Suppressor macrophage treated with lipopolysaccharide for 1 hour (primary cell): ENCODE data around the gene WASL.
A peak's percentile ranks its signal among the peaks of the same experiment; 100 is the strongest.

Experiments used
- DNase-seq, 3 donors: peaks; one replicate each; pipeline ENCODE4 v3.0.0-alpha.2; 2020 to 2022

The WASL gene

DNA sequence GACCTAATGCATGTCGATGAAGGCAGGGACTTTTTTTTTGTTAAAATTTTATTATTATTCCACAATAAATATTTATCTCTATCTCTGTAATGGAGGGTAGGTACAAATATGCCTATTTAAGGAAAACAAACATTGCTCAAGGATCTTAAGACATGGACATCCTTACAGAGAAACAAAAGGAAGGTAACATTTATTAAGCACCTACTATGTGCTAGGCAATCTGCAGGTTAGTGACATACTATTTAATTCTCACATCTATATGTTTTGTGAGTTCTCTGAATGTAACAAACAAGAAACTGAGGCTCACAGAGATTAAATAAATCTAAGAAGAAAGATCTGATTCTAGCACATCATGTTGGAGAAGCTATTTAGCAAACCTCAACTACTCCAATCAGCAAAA, 61.1 kb downstream of the WASL start:
- no peak for DNase-seq

DNA sequence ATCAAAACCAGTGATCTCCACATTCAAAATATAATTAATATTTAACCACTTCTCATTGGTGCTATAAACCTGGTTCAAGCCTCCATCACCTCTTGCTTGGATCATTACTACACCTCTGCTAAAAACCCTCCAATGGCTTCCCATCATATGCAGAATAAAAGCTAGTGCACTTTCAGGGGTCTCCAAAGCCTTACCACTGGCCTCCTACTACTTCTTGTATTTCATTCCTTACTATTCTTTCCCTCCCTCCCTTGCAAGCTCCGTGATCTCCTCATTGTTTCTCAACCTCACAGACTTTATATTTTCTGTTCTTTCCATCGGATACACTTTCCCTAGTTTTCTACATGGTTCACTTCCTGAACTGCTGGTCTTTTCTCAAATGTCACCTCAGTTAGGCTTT, 61.6 kb downstream of the WASL start:
- DNase-seq, result no peak

DNA sequence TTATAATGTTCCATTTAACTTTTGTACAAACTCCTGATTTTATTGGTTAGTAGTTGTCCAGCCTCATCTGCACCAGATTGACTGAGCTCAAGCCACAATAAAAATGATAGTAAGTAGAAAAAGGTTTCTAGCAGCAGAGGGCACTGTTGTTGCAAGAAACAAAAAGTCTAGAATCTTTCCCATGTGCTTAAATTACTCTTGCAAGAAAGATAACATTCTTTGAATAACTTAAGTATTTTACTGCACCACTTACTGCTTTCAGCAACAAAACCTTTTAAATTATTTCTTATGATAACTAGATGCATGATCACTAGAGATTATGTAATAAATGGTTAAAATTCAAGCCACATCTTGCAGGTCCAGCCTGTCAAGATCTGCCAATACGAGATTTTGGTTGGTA, 66.1 kb downstream of the WASL start:
- peak; percentile 55 to 67 (median 67) for DNase-seq

DNA sequence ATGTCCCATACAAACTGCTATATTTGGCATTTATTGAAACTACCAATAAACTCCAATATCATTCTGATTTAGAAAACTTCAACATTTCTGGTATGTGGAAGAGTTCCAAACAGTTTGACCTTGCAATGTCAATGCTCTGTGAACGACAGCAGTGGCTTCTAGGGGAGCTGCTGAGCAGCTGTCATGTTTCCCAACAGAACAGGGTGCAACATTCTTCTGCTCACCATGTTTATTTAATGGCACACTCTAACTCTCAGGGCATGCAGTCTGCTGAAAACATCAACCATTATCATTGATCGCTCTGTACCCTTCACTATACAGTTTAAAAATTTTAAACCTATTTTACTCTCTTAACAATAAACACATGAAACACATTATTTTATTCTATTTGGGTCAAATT, 67.2 kb downstream of the WASL start:
- DNase-seq, result no peak

DNA sequence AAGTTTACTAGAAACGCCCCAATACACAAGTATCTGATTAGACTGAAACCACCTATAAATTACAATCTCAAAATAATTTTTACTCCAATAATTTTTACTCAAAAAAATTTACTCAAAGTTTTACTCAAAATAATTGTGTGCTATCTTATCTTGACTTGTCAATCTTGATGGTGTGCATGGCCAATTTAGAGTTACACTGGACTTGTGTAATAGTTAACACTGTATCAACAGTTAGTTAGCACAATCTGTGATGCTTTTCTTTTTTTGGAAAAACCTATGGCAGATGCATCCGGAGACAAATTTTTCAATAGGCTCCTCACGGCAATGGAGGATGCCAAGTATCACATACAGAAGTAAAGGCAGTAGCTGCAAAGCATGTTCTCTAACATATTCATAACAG, 68.2 kb downstream of the WASL start:
- no peak for DNase-seq

GRCh38 chr7:123679614-123680013, 69.2 kb downstream of the WASL start:
- DNase-seq, result no peak

DNA sequence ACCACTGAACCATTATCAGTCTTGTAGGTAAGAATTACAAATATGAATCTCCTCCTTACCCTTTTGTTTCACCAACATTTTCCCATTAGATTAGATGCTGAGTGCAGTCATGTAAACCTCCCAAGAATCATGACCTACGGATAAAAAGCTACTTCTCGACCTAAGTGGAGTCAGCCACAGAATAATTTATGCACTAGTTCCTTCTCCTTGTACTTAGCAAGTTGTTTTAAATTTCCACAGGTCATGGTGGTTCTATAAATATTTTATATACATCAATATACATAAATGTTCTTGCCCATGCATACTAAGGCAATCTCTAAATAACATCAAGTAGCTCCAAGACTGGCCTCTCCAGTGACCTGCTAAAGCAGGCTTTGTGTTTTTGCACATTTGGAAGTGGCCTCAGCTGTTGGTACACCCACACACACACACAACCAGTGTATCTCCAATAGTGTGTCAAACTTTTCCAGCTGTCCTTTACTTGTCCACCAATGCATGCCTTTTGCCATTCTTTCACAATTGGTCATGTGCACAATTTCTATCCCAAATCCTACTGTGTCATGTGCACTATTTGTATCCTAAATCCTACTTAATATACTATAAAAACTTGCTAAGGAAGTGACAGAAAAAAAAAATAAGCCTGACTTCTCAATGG, 71.6 kb downstream of the WASL start:
- DNase-seq, result no peak

DNA sequence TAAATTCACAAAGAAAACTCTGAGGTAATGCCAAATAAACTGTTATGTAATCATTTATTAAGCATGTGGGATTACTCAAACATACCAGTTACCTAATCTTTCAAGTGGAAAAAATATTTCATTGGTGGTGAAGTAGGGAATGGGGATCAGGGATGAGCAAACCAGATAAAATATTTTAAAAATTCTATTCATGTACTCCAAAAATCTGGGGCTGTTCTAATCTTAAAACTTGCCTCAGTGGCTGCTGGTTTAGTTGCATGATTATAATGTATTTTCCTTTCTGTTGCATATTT, 73.7 kb downstream of the WASL start:
- no peak for DNase-seq

- DNase-seq, result no peak
Observed at GRCh38 chr7:123674399-123675180, 74.2 kb downstream of the WASL start.

DNA sequence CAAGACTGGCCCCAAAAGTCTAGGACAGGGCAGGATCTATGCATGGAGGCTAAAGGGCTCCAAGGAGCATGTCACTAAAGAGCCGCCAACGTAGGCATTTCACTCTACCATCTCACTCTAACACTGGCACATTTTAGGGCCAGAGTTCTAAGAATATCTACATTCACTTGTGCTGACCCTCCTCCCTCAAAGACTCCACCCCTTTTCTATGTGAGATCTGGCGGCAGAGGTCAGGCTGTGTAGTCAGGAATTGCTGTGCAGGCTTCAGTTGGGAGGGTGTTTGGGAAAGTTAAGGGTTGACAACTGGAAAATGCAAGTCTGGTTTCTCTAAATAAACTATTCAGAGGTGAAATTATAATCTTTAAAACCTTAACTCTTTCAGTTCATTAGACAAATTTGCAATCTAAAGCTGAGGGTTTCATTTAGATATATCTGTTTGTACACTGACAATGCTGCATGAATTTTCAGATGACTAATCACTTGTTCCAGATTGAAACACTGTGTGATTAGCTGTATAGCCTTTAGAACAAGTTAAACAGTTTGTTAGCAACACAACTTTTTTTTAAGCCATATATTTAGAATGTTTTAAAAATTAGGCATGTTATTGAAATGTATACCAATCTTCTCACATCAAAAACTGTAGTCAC, 74.9 kb downstream of the WASL start:
- DNase-seq, result no peak

DNA sequence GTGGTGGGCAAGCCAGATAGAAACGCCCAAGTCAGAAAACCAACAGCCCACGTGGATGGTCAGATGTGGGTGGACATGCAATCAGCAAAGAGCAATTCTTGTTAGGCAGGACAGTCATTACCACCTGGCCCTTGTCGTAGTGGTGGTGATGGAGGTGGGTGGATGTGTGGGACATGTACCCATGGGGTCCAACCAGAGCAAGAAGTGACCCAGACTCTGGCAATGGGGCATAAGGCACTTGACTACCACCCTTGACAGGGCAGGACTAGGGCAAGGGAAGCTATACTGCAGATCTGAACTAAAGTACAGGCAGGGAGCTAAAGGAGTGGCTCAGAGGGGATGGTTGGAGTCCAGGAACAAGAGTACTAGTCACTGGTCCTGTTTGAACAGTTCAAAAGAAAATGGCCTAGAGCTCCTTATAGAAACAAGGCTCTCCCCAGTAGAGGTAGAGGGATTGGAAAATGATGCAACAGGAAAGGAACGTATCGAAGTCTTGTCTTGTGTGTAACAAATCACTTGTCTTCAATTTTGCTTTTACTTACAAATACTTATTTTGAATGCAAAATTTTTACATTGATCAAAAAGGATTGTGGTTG, 75.6 kb downstream of the WASL start:
- no peak for DNase-seq

DNA sequence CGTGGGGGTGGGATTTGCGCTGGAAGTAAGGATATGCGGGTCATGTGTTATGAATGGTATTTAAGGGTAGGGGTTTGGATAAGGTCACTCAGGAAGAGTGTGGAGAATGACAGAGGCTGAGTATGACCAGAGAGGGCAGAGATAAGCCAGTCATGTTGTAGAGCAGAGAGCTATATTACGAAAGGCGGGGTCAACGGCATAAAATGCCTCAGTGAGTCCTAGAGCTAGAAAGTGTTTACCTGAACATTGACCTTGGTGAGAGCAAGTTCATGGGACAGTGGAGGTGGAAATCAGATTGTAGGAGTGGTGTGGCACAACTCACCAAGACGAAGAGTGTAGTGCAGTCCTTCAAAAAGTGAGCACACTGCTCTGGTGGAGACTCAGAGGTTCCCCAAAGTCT, 79.3 kb downstream of the WASL start:
- no peak for DNase-seq

DNA sequence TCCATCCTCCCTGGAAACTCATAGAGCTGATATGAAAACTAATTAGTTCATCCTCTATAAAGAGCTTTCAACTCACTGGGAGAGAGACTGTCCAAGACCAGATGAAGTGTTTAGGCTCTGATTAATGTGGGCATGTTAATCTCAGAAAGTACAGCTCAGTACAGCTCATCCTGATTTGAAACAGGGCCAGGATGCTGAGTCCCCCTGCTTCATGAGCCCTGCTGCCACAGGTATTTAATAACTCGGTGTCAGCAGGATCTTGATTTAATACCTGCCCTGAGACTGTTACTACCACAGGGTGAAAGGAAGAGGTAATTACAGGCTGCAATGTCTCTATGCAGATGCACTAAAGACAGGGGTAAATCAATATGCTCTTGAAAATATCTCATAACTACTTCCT, 82.3 kb downstream of the WASL start:
- DNase-seq, result no peak

- no peak for DNase-seq
Observed at GRCh38 chr7:123665896-123666295, 82.9 kb downstream of the WASL start.

- no peak for DNase-seq
Observed at GRCh38 chr7:123665157-123665556, 83.6 kb downstream of the WASL start.

DNA sequence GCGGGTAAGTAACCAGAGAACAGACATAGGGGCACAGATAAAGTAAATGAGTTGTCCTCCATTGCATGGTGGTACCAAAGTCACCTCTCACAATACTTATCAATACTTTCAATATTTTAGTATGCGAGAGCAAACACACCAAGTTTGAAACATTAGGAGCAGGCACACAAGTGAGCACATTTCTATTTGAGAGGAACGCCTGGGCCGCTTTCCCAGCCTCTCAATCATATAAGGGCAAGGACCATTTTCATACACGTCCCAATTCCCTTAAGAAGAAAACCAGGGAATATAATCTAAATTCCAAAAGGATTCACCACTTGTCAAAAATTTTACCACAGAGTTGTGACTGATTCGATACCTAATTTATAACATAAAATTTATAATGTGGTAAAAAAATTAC, 85.6 kb downstream of the WASL start:
- no peak for DNase-seq

GRCh38 chr7:123662755-123663154, 86.0 kb downstream of the WASL start:
- DNase-seq, result no peak

DNA sequence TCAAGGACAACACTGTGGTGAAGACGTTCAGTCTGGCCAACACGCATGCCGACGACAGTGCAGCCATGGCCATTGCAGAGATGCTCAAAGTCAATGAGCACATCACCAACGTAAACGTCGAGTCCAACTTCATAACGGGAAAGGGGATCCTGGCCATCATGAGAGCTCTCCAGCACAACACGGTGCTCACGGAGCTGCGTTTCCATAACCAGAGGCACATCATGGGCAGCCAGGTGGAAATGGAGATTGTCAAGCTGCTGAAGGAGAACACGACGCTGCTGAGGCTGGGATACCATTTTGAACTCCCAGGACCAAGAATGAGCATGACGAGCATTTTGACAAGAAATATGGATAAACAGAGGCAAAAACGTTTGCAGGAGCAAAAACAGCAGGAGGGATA, 86.5 kb downstream of the WASL start:
- no peak for DNase-seq

DNA sequence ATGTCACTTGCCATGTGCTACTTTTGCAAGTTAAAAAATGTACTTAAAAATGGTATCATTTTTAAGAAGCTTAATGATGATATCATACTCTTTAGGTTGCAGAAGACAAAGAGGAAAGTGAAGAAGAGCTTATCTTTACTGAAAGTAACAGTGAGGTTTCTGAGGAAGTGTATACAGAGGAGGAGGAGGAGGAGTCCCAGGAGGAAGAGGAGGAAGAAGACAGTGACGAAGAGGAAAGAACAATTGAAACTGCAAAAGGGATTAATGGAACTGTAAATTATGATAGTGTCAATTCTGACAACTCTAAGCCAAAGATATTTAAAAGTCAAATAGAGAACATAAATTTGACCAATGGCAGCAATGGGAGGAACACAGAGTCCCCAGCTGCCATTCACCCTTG, 87.0 kb downstream of the WASL start:
- no peak for DNase-seq

DNA sequence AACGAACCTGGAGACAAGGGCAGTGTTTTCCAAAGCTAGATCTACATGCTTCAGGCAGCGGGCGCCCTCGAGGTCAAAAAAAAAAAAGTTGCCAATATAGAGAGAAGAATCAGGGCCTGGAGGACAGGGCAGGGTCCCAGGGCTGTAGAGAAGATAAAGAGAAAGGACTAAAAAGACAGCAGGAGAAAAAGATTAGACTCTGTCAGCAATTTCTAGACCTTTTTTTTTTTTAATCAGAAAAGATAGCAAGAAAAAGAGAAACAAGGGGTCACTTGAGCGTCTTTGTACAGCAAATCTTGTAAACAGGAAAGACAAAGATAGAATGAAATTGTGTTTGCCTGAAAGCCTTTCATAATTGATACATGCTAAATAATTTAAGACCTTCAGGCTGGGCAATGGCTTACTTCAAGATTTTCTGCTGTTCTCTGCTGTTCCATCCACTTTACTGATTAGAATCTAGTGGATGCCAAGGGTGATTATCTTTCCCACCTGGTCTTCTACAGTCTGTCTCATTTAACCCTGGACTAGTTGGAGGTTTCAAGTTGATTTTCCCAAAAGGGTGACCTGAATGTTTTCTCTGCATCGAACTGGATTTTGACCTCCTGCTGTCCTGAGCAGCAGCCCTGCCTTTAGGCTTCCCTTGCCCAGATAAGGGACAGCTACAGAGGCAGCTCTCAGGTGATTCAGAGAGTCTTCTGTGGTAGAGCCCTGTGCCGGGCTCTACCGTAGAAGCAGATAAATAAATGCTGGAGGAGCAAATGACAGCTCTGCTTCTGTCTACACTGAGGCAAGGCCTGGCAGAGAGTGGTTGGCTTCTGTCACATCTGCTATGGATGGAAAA, 88.1 kb downstream of the WASL start:
- no peak for DNase-seq

- no peak for DNase-seq
Observed at GRCh38 chr7:123658023-123658422, 90.8 kb downstream of the WASL start.

GRCh38 chr7:123657304-123657685, 91.5 kb downstream of the WASL start:
- no peak for DNase-seq
